ENCODE measurements around the gene TIE1.

The TIE1 gene

DNA sequence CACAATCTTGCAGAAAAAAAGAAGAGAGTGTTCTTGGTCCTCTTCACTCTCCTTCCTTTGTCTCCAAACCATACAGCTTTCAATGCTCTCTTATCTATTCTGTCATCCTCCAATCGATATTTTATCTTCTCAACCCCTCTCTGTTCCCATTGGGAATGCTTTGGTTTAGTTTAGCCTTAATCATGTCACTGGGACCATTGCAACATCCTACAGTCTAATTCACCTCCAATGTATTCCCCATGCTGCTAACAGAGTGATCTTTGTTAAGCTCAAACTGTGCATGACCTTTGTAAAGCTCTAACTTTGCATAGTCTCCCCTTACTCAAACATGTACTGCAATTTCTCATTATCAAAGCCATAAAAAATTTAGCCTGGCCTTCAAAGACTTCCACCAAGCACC is 39.8 kb downstream of the TIE1 start:
- TF ChIP-seq SIN3A (IDR thresholded peaks at IDR 0.05; ENCODE audit: borderline replicate concordance, insufficient read depth, low read length) (no peak), TAF1 (IDR thresholded peaks at IDR 0.05; ENCODE audit: borderline replicate concordance, insufficient read depth, low read length) (no peak), POLR2AphosphoS5 (IDR thresholded peaks at IDR 0.05; ENCODE audit: low read depth, low read length) (no peak), FOXP2 (optimal IDR thresholded peaks at IDR 0.05; ENCODE audit: borderline replicate concordance, extremely low read depth, extremely low read length, insufficient read depth) (no peak)
- TF ChIP-seq, protein P1, sequence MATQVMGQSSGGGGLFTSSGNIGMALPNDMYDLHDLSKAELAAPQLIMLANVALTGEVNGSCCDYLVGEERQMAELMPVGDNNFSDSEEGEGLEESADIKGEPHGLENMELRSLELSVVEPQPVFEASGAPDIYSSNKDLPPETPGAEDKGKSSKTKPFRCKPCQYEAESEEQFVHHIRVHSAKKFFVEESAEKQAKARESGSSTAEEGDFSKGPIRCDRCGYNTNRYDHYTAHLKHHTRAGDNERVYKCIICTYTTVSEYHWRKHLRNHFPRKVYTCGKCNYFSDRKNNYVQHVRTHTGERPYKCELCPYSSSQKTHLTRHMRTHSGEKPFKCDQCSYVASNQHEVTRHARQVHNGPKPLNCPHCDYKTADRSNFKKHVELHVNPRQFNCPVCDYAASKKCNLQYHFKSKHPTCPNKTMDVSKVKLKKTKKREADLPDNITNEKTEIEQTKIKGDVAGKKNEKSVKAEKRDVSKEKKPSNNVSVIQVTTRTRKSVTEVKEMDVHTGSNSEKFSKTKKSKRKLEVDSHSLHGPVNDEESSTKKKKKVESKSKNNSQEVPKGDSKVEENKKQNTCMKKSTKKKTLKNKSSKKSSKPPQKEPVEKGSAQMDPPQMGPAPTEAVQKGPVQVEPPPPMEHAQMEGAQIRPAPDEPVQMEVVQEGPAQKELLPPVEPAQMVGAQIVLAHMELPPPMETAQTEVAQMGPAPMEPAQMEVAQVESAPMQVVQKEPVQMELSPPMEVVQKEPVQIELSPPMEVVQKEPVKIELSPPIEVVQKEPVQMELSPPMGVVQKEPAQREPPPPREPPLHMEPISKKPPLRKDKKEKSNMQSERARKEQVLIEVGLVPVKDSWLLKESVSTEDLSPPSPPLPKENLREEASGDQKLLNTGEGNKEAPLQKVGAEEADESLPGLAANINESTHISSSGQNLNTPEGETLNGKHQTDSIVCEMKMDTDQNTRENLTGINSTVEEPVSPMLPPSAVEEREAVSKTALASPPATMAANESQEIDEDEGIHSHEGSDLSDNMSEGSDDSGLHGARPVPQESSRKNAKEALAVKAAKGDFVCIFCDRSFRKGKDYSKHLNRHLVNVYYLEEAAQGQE (IDR thresholded peaks at IDR 0.05; ENCODE audit: insufficient read depth in 1 of 2, low read depth in 2 of 2, low read length in 2 of 2) = no peak

DNA sequence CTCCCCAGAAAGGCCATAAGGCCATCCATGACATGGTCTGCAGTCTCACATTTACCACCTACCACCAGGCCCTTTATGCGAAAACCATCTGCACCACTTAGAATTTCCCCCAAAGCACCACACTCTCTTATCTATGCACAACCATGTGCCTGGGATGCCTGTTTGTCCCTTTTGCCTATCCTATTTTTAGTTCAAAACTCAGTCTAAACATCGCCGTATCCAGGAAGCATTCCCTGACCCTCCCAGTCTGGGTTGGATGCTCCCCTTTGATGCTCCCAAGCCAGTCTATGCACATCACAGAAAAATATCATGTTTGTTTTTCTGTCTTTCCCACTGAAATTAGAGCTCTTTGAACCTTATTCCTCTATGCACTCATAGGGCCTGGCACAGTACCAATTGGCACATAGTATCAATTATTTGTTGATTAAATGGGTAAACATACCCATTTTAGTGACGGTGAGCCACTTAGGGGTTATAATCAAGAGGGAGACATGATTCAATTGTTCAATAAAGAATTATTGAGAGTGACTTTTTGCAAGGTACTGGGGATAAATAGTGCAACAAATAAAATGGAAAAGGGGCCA is 43.6 kb downstream of the TIE1 start:
- no peak for TF ChIP-seq POLR2AphosphoS5 (IDR thresholded peaks at IDR 0.05; ENCODE audit: low read depth, low read length)
- no peak for TF ChIP-seq FOXP2 (optimal IDR thresholded peaks at IDR 0.05; ENCODE audit: borderline replicate concordance, extremely low read depth, extremely low read length, insufficient read depth)
- TF ChIP-seq, protein P1 (IDR thresholded peaks at IDR 0.05; ENCODE audit: insufficient read depth in 1 of 2, low read depth in 2 of 2, low read length in 2 of 2) = no peak

DNA sequence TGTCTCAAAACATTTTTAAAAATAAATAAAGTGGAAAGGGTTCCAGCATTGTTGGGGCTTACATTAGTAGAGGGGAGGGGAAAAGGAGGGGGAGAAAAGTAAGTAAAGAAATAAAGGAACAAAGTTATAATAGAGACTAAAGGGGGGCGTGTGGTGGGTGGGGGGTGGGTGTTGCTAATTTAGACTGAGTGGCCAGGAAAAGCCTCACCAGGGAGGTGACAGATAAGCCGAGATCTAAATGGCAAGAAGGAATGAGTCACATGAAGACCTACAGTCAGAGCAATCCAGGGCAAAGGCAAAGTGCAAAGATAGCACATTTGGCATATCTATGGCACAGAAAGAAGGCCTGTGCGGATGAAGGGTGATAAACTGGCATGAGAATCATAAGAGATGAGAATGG is 44.3 kb downstream of the TIE1 start:
- TF ChIP-seq TAF1 (IDR thresholded peaks at IDR 0.05; ENCODE audit: borderline replicate concordance, insufficient read depth, low read length) (no peak), SIN3A (IDR thresholded peaks at IDR 0.05; ENCODE audit: borderline replicate concordance, insufficient read depth, low read length) (no peak), POLR2AphosphoS5 (IDR thresholded peaks at IDR 0.05; ENCODE audit: low read depth, low read length) (no peak), FOXP2 (optimal IDR thresholded peaks at IDR 0.05; ENCODE audit: borderline replicate concordance, extremely low read depth, extremely low read length, insufficient read depth) (no peak)
- TF ChIP-seq, protein P1 (IDR thresholded peaks at IDR 0.05; ENCODE audit: insufficient read depth in 1 of 2, low read depth in 2 of 2, low read length in 2 of 2) = no peak

DNA sequence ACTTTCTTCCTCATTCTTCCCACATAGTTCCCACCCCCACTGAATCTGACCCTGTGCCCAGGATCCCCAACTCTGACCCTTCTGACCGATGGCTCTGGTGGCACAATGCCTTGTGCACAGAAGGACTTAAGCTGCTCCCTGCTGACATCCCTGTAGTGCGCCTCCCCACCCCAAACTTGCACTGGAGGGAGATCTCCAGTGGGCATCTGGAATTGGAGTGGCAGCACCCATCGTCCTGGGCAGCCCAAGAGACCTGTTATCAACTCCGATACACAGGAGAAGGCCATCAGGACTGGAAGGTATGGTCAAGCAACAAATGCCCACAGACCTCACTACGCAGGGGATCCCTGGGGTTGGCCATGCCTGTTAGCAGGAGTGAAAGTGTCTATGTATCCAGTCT is 45.9 kb downstream of the TIE1 start:
- TF ChIP-seq SIN3A (IDR thresholded peaks at IDR 0.05; ENCODE audit: borderline replicate concordance, insufficient read depth, low read length) = no peak
- TF ChIP-seq TAF1 (IDR thresholded peaks at IDR 0.05; ENCODE audit: borderline replicate concordance, insufficient read depth, low read length) = no peak

DNA sequence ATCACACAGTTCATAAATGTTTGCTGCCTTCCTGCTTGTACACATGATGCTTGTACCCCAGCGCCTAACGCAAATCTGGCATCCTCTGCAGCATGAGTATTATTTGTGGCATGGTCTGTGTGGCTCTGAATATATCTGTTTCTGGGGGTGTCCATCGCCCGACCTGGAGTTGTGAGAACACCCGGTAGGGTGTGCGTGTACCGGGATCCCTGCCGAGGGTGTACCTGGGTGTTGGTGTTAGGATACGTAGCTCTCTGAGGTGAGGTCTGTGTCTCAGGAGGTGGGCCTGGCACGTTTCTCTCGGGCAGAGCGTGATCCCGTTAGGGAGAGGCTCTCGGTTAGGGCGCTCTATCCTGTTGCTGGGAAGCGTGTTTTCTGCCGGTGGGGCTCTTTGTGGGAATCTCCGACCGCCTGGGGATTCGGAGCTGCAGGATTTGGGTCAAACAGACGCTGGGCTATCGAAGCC is 47.6 kb downstream of the TIE1 start:
- TF ChIP-seq, protein P1 (IDR thresholded peaks at IDR 0.05; ENCODE audit: insufficient read depth in 1 of 2, low read depth in 2 of 2, low read length in 2 of 2) = no peak
- TF ChIP-seq TAF1 (IDR thresholded peaks at IDR 0.05; ENCODE audit: borderline replicate concordance, insufficient read depth, low read length) (no peak), FOXP2 (optimal IDR thresholded peaks at IDR 0.05; ENCODE audit: borderline replicate concordance, extremely low read depth, extremely low read length, insufficient read depth) (no peak), POLR2AphosphoS5 (IDR thresholded peaks at IDR 0.05; ENCODE audit: low read depth, low read length) (no peak), SIN3A (IDR thresholded peaks at IDR 0.05; ENCODE audit: borderline replicate concordance, insufficient read depth, low read length) (no peak)

Data from PFSK-1 (cell line).